Measurements from ENCODE around the gene SRPRB.

Gene SRPRB

DNA sequence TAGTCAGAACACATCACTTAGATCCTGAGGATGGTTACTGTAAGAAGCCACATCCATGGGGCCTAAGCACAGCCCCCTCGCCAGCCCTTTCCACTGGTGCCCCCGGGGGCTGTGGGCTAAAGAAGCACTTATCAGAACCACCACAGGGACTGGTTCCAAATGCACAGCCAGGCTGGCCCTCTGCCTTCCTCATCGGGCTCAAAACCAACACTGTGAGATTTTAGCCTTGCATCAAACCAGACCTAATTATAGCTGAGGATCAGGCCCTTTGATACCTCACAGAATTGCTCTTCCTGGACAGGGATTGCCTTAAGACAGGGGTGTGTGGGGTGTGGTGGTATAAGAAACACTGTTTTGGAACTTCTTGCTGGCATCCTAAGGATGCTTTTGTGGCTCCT lies 23.7 kb downstream of the SRPRB start:
- H3K27me3 Mint-ChIP-seq: no peaks in the 10 kb centered on the region
- peaks cover 5% of the 10 kb centered on the region for H3K36me3 Mint-ChIP-seq
- no peak overlapping the region for H3K4me3 Mint-ChIP-seq

GRCh38 chr3:133830071-133830470 lies 24.5 kb downstream of the SRPRB start:
- Mint-ChIP-seq H3K27me3 (no peaks in the 10 kb centered on the region), H3K27ac (no peak overlapping the region), H3K36me3 (peaks cover 4% of the 10 kb centered on the region)

More for the DNA sequence above, 23.7 kb downstream of the SRPRB start:
- no peaks in the 10 kb centered on the region for H3K9me3 Mint-ChIP-seq (ENCODE audit: low read depth)
- H3K27ac Mint-ChIP-seq: no peak overlapping the region
- no peaks in the 10 kb centered on the region for H3K4me1 Mint-ChIP-seq (ENCODE audit: low read depth)

GRCh38 chr3:133831966-133832801 lies 26.6 kb downstream of the SRPRB start:
- H3K36me3 Mint-ChIP-seq: no peaks in the 10 kb centered on the region
- no peaks in the 10 kb centered on the region for H3K9me3 Mint-ChIP-seq (ENCODE audit: low read depth)
- H3K27ac Mint-ChIP-seq: no peak overlapping the region
- no peaks in the 10 kb centered on the region for H3K27me3 Mint-ChIP-seq
- H3K4me1 Mint-ChIP-seq (ENCODE audit: low read depth): no peaks in the 10 kb centered on the region
- H3K4me3 Mint-ChIP-seq: no peak overlapping the region

More at GRCh38 chr3:133830071-133830470, 24.5 kb downstream of the SRPRB start:
- H3K4me1 Mint-ChIP-seq (ENCODE audit: low read depth): no peaks in the 10 kb centered on the region
- H3K9me3 Mint-ChIP-seq (ENCODE audit: low read depth): no peaks in the 10 kb centered on the region
- no peak overlapping the region for H3K4me3 Mint-ChIP-seq

DNA sequence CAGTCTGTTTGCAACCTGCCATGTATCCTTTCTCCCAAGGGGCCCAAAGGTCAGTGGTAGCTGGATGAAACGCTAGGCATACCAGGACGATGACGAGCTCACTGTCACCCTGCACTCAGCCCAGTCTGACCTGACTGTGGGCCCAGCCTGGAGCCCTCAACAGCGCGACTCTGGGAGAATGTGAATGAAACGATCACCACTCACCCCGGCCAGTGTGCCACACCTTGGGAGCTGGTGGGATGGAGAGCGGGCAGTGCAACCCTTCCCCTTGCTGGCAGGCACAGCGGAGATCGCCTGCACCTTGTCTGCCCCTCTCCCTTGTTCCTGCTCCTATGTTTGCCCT lies 27.2 kb downstream of the SRPRB start:
- H3K4me1 Mint-ChIP-seq (ENCODE audit: low read depth): no peaks in the 10 kb centered on the region
- no peaks in the 10 kb centered on the region for H3K36me3 Mint-ChIP-seq
- no peak overlapping the region for H3K27ac Mint-ChIP-seq
- H3K27me3 Mint-ChIP-seq: no peaks in the 10 kb centered on the region
- H3K9me3 Mint-ChIP-seq (ENCODE audit: low read depth): no peaks in the 10 kb centered on the region
- no peak overlapping the region for H3K4me3 Mint-ChIP-seq

DNA sequence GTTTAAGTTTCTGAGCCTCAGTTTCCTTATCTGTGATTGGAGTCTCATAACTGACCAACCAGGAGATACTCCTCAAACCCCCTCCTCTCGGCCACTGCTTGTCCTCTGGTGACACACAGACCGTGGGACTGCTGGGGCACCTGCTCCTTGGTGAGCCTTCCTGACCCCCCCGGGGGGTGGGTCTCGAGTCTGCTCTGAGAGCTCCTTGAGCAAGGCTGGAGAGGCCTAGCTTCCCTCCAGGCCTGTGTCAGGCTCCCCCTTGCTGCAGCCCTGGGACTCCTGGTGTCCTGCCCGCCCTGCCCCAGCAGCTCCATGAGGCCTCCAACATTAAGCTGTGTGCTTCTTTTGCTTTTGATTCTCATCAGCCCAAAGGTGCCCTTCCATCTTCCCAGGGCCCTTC lies 27.7 kb downstream of the SRPRB start:
- Mint-ChIP-seq H3K27me3 (no peaks in the 10 kb centered on the region), H3K36me3 (no peaks in the 10 kb centered on the region), H3K4me3 (no peak overlapping the region), H3K4me1 (ENCODE audit: low read depth) (no peaks in the 10 kb centered on the region), H3K9me3 (ENCODE audit: low read depth) (no peaks in the 10 kb centered on the region), H3K27ac (no peak overlapping the region)

- no peak overlapping the region for H3K27ac Mint-ChIP-seq
- no peaks in the 10 kb centered on the region for H3K36me3 Mint-ChIP-seq
- H3K9me3 Mint-ChIP-seq (ENCODE audit: low read depth): no peaks in the 10 kb centered on the region
- H3K4me1 Mint-ChIP-seq (ENCODE audit: low read depth): no peaks in the 10 kb centered on the region
- H3K27me3 Mint-ChIP-seq: no peaks in the 10 kb centered on the region
- H3K4me3 Mint-ChIP-seq: no peak overlapping the region
Observed at GRCh38 chr3:133833880-133834620, 28.4 kb downstream of the SRPRB start.

DNA sequence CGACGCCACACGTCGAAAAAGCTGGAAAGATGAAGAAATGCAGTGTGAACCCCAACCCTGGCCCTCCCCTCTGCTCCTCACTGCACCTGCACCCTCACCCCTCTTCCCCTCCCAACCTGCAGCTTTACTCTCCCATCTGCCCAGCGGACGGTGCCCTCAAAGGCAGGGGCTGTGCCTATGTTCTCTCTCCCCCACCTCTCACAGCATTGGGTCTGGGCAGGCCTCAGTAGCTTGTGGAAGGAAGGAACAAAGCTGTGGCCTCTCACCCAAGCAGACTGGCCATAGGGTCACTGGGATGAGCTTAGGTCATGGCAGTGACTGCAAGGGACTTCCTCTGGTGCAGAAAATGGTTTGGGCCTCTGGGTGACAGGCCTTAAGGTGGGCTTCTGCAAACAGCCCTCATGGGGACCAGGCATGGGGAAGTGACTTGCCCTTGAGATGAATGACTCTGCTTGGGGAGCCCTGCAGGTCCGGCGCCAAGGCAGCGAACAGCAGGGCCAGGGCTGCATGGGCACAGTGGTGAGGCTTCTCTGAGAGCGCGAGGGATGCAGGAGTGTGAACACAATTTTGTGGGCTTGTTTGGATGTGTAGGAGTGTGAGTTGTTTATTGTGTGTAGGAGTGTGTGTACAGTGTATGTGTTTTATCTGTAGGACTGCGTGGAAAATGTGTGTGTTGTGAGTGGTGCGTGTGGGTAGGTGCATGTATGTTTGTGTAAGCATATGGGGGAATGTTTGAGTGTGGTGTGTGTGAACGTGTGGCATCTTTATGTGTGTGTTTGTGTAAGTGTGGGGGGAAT lies 29.2 kb downstream of the SRPRB start:
- Mint-ChIP-seq H3K9me3 (ENCODE audit: low read depth) (no peaks in the 10 kb centered on the region), H3K4me3 (no peak overlapping the region), H3K27ac (no peak overlapping the region), H3K27me3 (no peaks in the 10 kb centered on the region), H3K36me3 (no peaks in the 10 kb centered on the region), H3K4me1 (ENCODE audit: low read depth) (no peaks in the 10 kb centered on the region)

DNA sequence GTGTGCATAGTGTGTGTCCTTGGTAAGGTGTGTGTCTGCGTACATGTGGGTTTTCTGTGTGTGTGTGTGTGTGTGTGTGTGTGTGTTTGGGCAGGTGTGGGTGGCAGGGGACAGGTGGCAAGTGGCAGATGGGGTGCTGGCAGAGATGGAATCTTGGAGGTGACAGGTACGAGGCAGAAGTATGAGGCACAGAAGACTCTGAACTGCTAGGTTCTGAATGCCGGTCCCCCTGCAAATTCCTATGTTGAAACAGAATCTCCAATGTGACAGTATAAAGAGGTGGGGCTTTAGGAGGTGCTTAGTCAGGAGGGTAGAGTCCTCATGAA lies 29.8 kb downstream of the SRPRB start:
- Mint-ChIP-seq H3K4me1 (ENCODE audit: low read depth) (no peaks in the 10 kb centered on the region), H3K4me3 (no peak overlapping the region), H3K27ac (no peak overlapping the region), H3K36me3 (no peaks in the 10 kb centered on the region), H3K9me3 (ENCODE audit: low read depth) (no peaks in the 10 kb centered on the region), H3K27me3 (no peaks in the 10 kb centered on the region)

DNA sequence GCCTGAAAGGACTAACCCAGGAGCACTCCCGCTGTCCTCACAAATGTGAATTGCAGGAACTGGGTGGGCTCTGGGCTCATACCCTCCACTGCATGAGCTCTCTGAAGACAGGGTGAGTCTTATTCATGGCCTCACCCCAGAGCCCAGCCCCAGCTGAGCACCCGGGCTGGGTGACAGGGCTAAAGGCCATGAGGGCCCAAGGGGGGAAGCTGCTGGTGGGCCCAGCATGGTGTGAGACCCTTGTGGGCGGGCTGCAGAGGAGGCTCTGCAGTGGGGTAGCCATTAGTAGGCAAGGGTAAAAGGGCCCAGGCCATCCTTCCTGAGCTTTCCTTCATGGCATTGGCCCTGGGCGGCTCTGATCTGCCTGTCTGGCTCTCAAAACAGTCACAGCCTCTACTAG lies 30.3 kb downstream of the SRPRB start:
- Mint-ChIP-seq H3K27me3 (no peaks in the 10 kb centered on the region), H3K9me3 (ENCODE audit: low read depth) (no peaks in the 10 kb centered on the region), H3K36me3 (no peaks in the 10 kb centered on the region), H3K4me1 (ENCODE audit: low read depth) (no peaks in the 10 kb centered on the region), H3K27ac (no peak overlapping the region), H3K4me3 (no peak overlapping the region)

GRCh38 chr3:133836497-133837158 lies 31.0 kb downstream of the SRPRB start:
- Mint-ChIP-seq H3K4me3 (no peak overlapping the region), H3K27ac (no peak overlapping the region), H3K9me3 (ENCODE audit: low read depth) (no peaks in the 10 kb centered on the region), H3K4me1 (ENCODE audit: low read depth) (no peaks in the 10 kb centered on the region), H3K36me3 (no peaks in the 10 kb centered on the region), H3K27me3 (no peaks in the 10 kb centered on the region)

- H3K27me3 Mint-ChIP-seq: no peaks in the 10 kb centered on the region
- no peaks in the 10 kb centered on the region for H3K4me1 Mint-ChIP-seq (ENCODE audit: low read depth)
- no peaks in the 10 kb centered on the region for H3K9me3 Mint-ChIP-seq (ENCODE audit: low read depth)
- no peak overlapping the region for H3K27ac Mint-ChIP-seq
- no peaks in the 10 kb centered on the region for H3K36me3 Mint-ChIP-seq
- H3K4me3 Mint-ChIP-seq: no peak overlapping the region
Observed at GRCh38 chr3:133837487-133838295, 32.1 kb downstream of the SRPRB start.

GRCh38 chr3:133838296-133838789 lies 32.7 kb downstream of the SRPRB start:
- Mint-ChIP-seq H3K27me3 (no peaks in the 10 kb centered on the region), H3K36me3 (no peaks in the 10 kb centered on the region), H3K9me3 (ENCODE audit: low read depth) (no peaks in the 10 kb centered on the region), H3K4me1 (ENCODE audit: low read depth) (no peaks in the 10 kb centered on the region), H3K27ac (no peak overlapping the region), H3K4me3 (no peak overlapping the region)

GRCh38 chr3:133838916-133839800 lies 33.5 kb downstream of the SRPRB start:
- Mint-ChIP-seq H3K27me3 (no peaks in the 10 kb centered on the region), H3K4me3 (no peak overlapping the region), H3K27ac (no peak overlapping the region), H3K9me3 (ENCODE audit: low read depth) (no peaks in the 10 kb centered on the region), H3K36me3 (no peaks in the 10 kb centered on the region), H3K4me1 (ENCODE audit: low read depth) (no peaks in the 10 kb centered on the region)
